B cell (primary cell): ENCODE data around the gene KISS1. TPM values are rescaled to one million over a fixed set of nuclear protein-coding genes. Genes with fewer than 3 reads are reported as not detected.

ENCODE experiments used
- ATAC-seq: fragments of 200-7000 bp; cut with Tn5 transposase; one replicate; pipeline ENCODE4 v1.10.0; 2021; ENCODE audit warnings: low read depth, mild to moderate bottlenecking, moderate number of reproducible peaks, moderate library complexity
- CTCF ChIA-PET: fragments of 350-600 bp; sonication (Branson Sonifier 250); formaldehyde crosslinking; loops from one replicate; lab custom pipeline; 2021; ENCODE audit warnings: antibody characterized with exemption, inconsistent platforms; lab: Charles Lee
- POLR2A ChIA-PET: fragments of 350-600 bp; sonication (Branson Sonifier 250); formaldehyde crosslinking; loops from one replicate; lab custom pipeline; 2021; ENCODE audit warnings: antibody characterized with exemption; lab: Charles Lee
- DNase-seq: peaks from one replicate; pipeline ENCODE4 v3.0.0; 2013
- H2AFZ ChIP-seq: 2 replicates; pipeline ENCODE4 v1.6.1; 2012; ENCODE audit warnings: mild to moderate bottlenecking, low read depth, low read length; ENCODE audit not compliant: insufficient read depth, poor library complexity, severe bottlenecking
- H3K27ac ChIP-seq, 2 donors: 1 replicate in 1 of 2; 2 replicates in 1 of 2; pipeline ENCODE4 v1.5.1; 2012 to 2013; ENCODE audit warnings: low read length in 2 of 2, mild to moderate bottlenecking in 2 of 2, moderate library complexity in 1 of 2
- H3K27me3 ChIP-seq, 4 experiments: fragments of 200-600 bp in 1 of 4; sonication (generic) in 1 of 4; replicated peaks in 1 of 4; 1 replicate in 2 of 4; 2 replicates in 2 of 4; pipeline versions ENCODE4 v1.6.1 to v1.7.0; 2013 to 2016; ENCODE audit warnings: low read length in 3 of 4, mild to moderate bottlenecking in 2 of 4, mixed read lengths in 1 of 4, moderate library complexity in 1 of 4; ENCODE audit not compliant: insufficient read depth in 4 of 4, control insufficient read depth in 3 of 4; ENCODE audit errors: control extremely low read depth in 1 of 4
- H3K36me3 ChIP-seq, 2 experiments: replicated peaks in 1 of 2; 1 replicate in 1 of 2; 2 replicates in 1 of 2; pipeline versions ENCODE4 v1.6.1 to v1.7.1; 2013; ENCODE audit warnings: low read length in 1 of 2; ENCODE audit not compliant: insufficient read depth in 2 of 2, control insufficient read depth in 1 of 2; ENCODE audit errors: control extremely low read depth in 1 of 2, extremely low read depth in 1 of 2
- H3K4me1 ChIP-seq, 2 donors: fragments of 200-600 bp in 1 of 2; sonication (generic) in 1 of 2; 1 replicate in 1 of 2; 2 replicates in 1 of 2; pipeline versions ENCODE4 v1.5.1 to v1.6.1; 2013 to 2017; ENCODE audit warnings: low read length in 2 of 2; ENCODE audit not compliant: control insufficient read depth in 2 of 2, insufficient read depth in 2 of 2
- H3K4me2 ChIP-seq: replicated peaks from 2 replicates; pipeline ENCODE3; 2012; ENCODE audit warnings: mild to moderate bottlenecking, low read depth, low read length; ENCODE audit not compliant: poor library complexity, severe bottlenecking
- H3K4me3 ChIP-seq, 5 experiments: fragments of 200-600 bp in 1 of 5; sonication (generic) in 1 of 5; 1 replicate in 3 of 5; 2 replicates in 2 of 5; pipeline versions ENCODE4 v1.5.1 to v1.7.0; 2011 to 2016; ENCODE audit warnings: low read length in 4 of 5, mild to moderate bottlenecking in 4 of 5, low read depth in 2 of 5, control low read depth in 1 of 5, moderate library complexity in 1 of 5; ENCODE audit not compliant: insufficient read depth in 1 of 5; ENCODE audit errors: control extremely low read depth in 1 of 5, extremely low read depth in 1 of 5
- H3K79me2 ChIP-seq: fragments of 200-600 bp; sonication (generic); one replicate; pipeline ENCODE4 v1.6.0; 2016; ENCODE audit warnings: low read length; ENCODE audit not compliant: control insufficient read depth, insufficient read depth
- H3K9ac ChIP-seq: fragments of 200-600 bp; sonication (generic); 2 replicates; pipeline ENCODE4 v1.6.1; 2017; ENCODE audit warnings: mild to moderate bottlenecking, low read length, moderate library complexity
- H3K9me3 ChIP-seq, 3 donors: one replicate each; pipeline versions ENCODE4 v1.6.1 to v1.7.1; 2013; ENCODE audit warnings: low read length in 2 of 3; ENCODE audit not compliant: control insufficient read depth in 2 of 3, insufficient read depth in 1 of 3; ENCODE audit errors: control extremely low read depth in 1 of 3
- H4K20me1 ChIP-seq: 2 replicates; pipeline ENCODE4 v1.6.0; 2012; ENCODE audit warnings: mild to moderate bottlenecking, low read length; ENCODE audit not compliant: insufficient read depth, control insufficient read depth, poor library complexity, severe bottlenecking
- H3K27ac Mint-ChIP-seq: one replicate; pipeline ENCODE4 v1.8.0; 2021; ENCODE audit warnings: mixed read lengths
- H3K27me3 Mint-ChIP-seq: one replicate; pipeline ENCODE4 v1.8.0; 2021; ENCODE audit warnings: mixed read lengths
- H3K4me1 Mint-ChIP-seq: one replicate; pipeline ENCODE4 v1.8.0; 2021; ENCODE audit warnings: mixed read lengths
- H3K4me3 Mint-ChIP-seq: one replicate; pipeline ENCODE4 v1.8.0; 2021; ENCODE audit warnings: mixed read lengths
- H3K9me3 Mint-ChIP-seq: one replicate; pipeline ENCODE4 v1.8.0; 2022; ENCODE audit warnings: mixed read lengths; ENCODE audit not compliant: insufficient read depth
- CTCF ChIP-seq: fragments of 200-600 bp; IDR thresholded peaks from one replicate; pipeline ENCODE4 v1.8.0; 2022; ENCODE audit warnings: antibody characterized with exemption, mild to moderate bottlenecking
- WGBS: methylation state at CpG from one replicate; pipeline ENCODE4 v1.1.5; 2013; ENCODE audit warnings: missing lambda C conversion rate; ENCODE audit not compliant: insufficient coverage; 5-methylcytosine and 5-hydroxymethylcytosine counted together
- intact Hi-C: fragments of 100-400 bp; cut with micrococcal nuclease; formaldehyde crosslinking; loops from one replicate; pipeline ENCODE4 v1.10.0; 2022
- polyA plus RNA-seq: library from polyadenylated mRNA; depleted of rRNA; stranded (reverse); fragments of >200 nt; gene quantifications from 2 replicates; pipeline ENCODE4 v1.2.3, GENCODE V29; 2012
- total RNA-seq, 2 donors: library from RNA; stranded (reverse); fragments of 120-200 nt in 1 of 2; gene quantifications; 1 replicate in 1 of 2; 2 replicates in 1 of 2; pipeline versions ENCODE4 v1.2.3 to v1.2.4, GENCODE V29; 2013 to 2022

KISS1 gene
- total and polyA plus RNA-seq, 2 donors (not counting 1 experiment from before 2014, with no cell fraction given) = not detected

DNA sequence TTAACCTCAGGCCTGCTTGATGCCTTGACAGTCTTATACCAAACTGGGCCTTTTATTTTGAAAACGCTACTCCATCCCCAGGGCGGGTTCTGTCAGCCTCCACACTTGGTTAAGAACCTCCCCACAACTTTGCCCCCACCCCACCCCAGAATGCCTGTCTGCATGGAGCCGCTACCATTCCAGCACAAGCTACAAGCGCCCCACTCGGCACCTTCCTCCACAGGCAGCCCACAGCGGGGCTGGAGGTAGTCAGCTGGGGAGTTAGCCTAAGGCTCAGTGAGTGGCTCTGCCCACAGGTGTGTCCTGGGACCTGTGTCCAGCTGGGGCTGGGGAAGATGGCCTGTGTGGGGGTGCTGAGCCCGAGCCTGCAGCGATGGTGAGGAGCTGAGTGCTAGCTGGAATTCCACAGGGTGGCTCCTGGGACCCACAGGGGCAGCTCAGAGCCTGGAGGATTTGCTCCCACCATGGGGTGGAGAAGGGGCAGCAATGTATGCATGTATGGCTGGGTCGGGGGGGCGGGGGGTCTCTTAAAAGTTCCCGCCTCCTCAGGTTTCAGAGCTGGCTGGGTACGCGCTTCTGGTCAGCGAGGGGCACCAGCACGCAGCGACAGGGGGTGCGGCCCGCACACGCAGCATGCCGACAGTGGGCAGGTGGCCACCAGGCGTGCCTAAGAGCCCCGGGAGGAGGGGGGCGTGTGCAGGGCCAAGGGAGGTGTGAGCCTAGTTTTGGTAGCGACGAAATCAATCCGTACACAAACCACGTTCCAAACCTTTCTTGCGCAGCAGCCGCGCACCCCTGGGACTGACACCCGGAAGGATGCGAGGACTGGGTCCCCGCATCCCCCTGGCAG lies 45.4 kb downstream of the KISS1 start:
- Mint-ChIP-seq H3K4me3 (peak overlapping the region; percentile 74), H3K9me3 (no peaks in the 10 kb centered on the region), H3K27ac (no peak overlapping the region), H3K4me1 (peaks cover 8% of the 10 kb centered on the region), H3K27me3 (peaks cover 32% of the 10 kb centered on the region)
- CTCF ChIA-PET = interaction anchor here (0.7 to 2.2 kb wide), 3 partner anchors 9 to 17 kb away, joined by 4 to 6 read pairs (median 6); no protein-coding TSS in a partner anchor
- intact Hi-C loops = no loop called here
- Histone ChIP-seq H3K27me3 (peaks cover 0 to 24% (median 7%) of the 10 kb centered on the region in 4 experiments), H3K36me3 (no peaks in the 10 kb centered on the region), H3K79me2 (no peaks in the 10 kb centered on the region), H3K9me3 (peaks cover 0 to 3% (median 0%) of the 10 kb centered on the region in 3 donors), H3K27ac (peak overlapping the region in 1 of 2 donors; percentile 26), H3K4me3 (peak overlapping the region; percentile 13 to 71 (median 57)), H4K20me1 (no peaks in the 10 kb centered on the region), H2AFZ (peak overlapping the region; percentile 74), H3K4me1 (peaks cover 12 to 14% of the 10 kb centered on the region in 2 donors), H3K4me2 (peak overlapping the region; percentile 93), H3K9ac (peak overlapping the region; percentile 75)
- peak; percentile 56 for DNase-seq
- peak; percentile 15 for ATAC-seq
- TF ChIP-seq CTCF = no peak
- 38% methylated on average over 26 of the region's 33 CpGs for WGBS
- POLR2A ChIA-PET = interaction anchor here (0.7 kb wide), 1 partner anchor 157 kb away, joined by 7 read pairs; no protein-coding TSS in a partner anchor
